SU-DHL-6 (cell line): ENCODE measurements around the gene SHCBP1L.
"Not testable (repeated sequence)": the region's sequence is repeated elsewhere in the genome, so short reads cannot be mapped to it uniquely, and the experiment has no call there.

ENCODE experiments used
- H2AFZ ChIP-seq: fragments of 200-600 bp; sonication (generic); 2 replicates; pipeline ENCODE4 v1.6.1; 2014; ENCODE audit warnings: low read depth, mild to moderate bottlenecking, moderate library complexity, mixed read lengths, antibody characterized with exemption, low read length; ENCODE audit not compliant: severe bottlenecking
- H3F3A ChIP-seq: fragments of 200-600 bp; shearing (Covaris generic); 2 replicates; pipeline ENCODE4 v1.6.0; 2016; ENCODE audit warnings: antibody characterized with exemption, mild to moderate bottlenecking; ENCODE audit not compliant: insufficient read depth
- H3K27ac ChIP-seq: fragments of 200-600 bp; sonication (generic); 2 replicates; pipeline ENCODE4 v1.5.1; 2016; ENCODE audit warnings: low read depth, mild to moderate bottlenecking, low read length, moderate library complexity, mixed read lengths
- H3K27me3 ChIP-seq: fragments of 200-600 bp; sonication (generic), shearing (Covaris generic); 2 replicates; pipeline ENCODE4 v1.6.0; 2014; ENCODE audit warnings: mild to moderate bottlenecking, low read length
- H3K36me3 ChIP-seq: fragments of 200-600 bp; sonication (generic); 2 replicates; pipeline ENCODE4 v1.6.1; 2014; ENCODE audit warnings: mild to moderate bottlenecking, low read length, mixed read lengths
- H3K4me2 ChIP-seq: fragments of 300-600, 200-600 bp; shearing (Covaris generic), sonication (generic); 2 replicates; pipeline ENCODE4 v1.6.0; 2014; ENCODE audit warnings: low read length, low read depth, mild to moderate bottlenecking; ENCODE audit not compliant: poor library complexity, severe bottlenecking
- H3K4me3 ChIP-seq: fragments of 200-600 bp; sonication (generic); 2 replicates; pipeline ENCODE4 v1.5.1; 2014; ENCODE audit warnings: antibody characterized with exemption, low read length, mild to moderate bottlenecking, mixed read lengths; ENCODE audit not compliant: insufficient read depth, poor library complexity, severe bottlenecking
- H3K79me2 ChIP-seq: fragments of 200-600 bp; sonication (generic); 2 replicates; pipeline ENCODE4 v1.6.1; 2014; ENCODE audit warnings: mild to moderate bottlenecking, low read length, moderate library complexity; ENCODE audit not compliant: insufficient read depth
- H3K9ac ChIP-seq: fragments of 200-600 bp; sonication (generic); 2 replicates; pipeline ENCODE4 v1.7.0; 2014; ENCODE audit warnings: mild to moderate bottlenecking, low read length
- H3K9me2 ChIP-seq: fragments of 200-600 bp; sonication (generic); replicated peaks from 2 replicates; pipeline ENCODE4 v1.6.1; 2014; ENCODE audit warnings: low read length; ENCODE audit not compliant: insufficient read depth
- H3K9me3 ChIP-seq: fragments of 200-600 bp; sonication (generic); 2 replicates; pipeline ENCODE4 v1.6.1; 2014; ENCODE audit warnings: low read length, mixed read lengths; ENCODE audit not compliant: insufficient read depth
- H4K20me1 ChIP-seq: fragments of 200-600 bp; sonication (generic); 2 replicates; pipeline ENCODE4 v1.6.1; 2014; ENCODE audit warnings: low read depth, mild to moderate bottlenecking, antibody characterized with exemption, low read length, moderate library complexity, mixed read lengths
- CTCF ChIP-seq: fragments of 200-600 bp; sonication (generic); IDR thresholded peaks from one replicate; pipeline ENCODE4 v1.5.1; 2017; ENCODE audit warnings: antibody characterized with exemption, mild to moderate bottlenecking, low read length, moderate library complexity; ENCODE audit not compliant: insufficient read depth, poor library complexity, severe bottlenecking
- EZH2phosphoT487 ChIP-seq: fragments of 200-600 bp; sonication (generic), shearing (Covaris generic); conservative IDR thresholded peaks from 2 replicates; pipeline ENCODE4 v1.6.1; 2018; ENCODE audit warnings: mild to moderate bottlenecking, antibody characterized with exemption, low read length, moderate library complexity, mixed read lengths

The SHCBP1L gene

GRCh38 chr1:182910143-182910542, 42.8 kb downstream of the SHCBP1L start:
- TF ChIP-seq EZH2phosphoT487 (no peak), CTCF (no peak)
- Histone ChIP-seq H2AFZ (no peak overlapping the region), H3F3A (no peaks in the 10 kb centered on the region), H3K36me3 (peaks cover 7% of the 10 kb centered on the region), H3K9me2 (no peaks in the 10 kb centered on the region), H3K4me3 (no peak overlapping the region), H3K79me2 (peaks cover 69% of the 10 kb centered on the region), H3K4me2 (no peak overlapping the region), H4K20me1 (no peaks in the 10 kb centered on the region), H3K9ac (no peak overlapping the region), H3K27ac (no peak overlapping the region), H3K27me3 (no peaks in the 10 kb centered on the region), H3K9me3 (no peaks in the 10 kb centered on the region)

GRCh38 chr1:182909578-182909977, 43.4 kb downstream of the SHCBP1L start:
- Histone ChIP-seq H3K9ac (no peak overlapping the region), H3K4me2 (no peak overlapping the region), H3F3A (no peaks in the 10 kb centered on the region), H3K79me2 (peaks cover 69% of the 10 kb centered on the region), H3K4me3 (no peak overlapping the region), H3K27ac (no peak overlapping the region), H3K9me2 (no peaks in the 10 kb centered on the region), H4K20me1 (no peaks in the 10 kb centered on the region), H2AFZ (no peak overlapping the region), H3K36me3 (peaks cover 7% of the 10 kb centered on the region), H3K27me3 (no peaks in the 10 kb centered on the region), H3K9me3 (no peaks in the 10 kb centered on the region)
- TF ChIP-seq CTCF, result no peak
- TF ChIP-seq EZH2phosphoT487, result no peak

GRCh38 chr1:182905321-182905720, 47.6 kb downstream of the SHCBP1L start:
- Histone ChIP-seq H4K20me1 (no peaks in the 10 kb centered on the region), H3K27me3 (no peaks in the 10 kb centered on the region), H3K36me3 (peaks cover 7% of the 10 kb centered on the region), H2AFZ (no peak overlapping the region), H3K4me3 (no peak overlapping the region), H3K9me3 (no peaks in the 10 kb centered on the region), H3K27ac (no peak overlapping the region), H3K9ac (no peak overlapping the region), H3K79me2 (peaks cover 40% of the 10 kb centered on the region), H3F3A (peaks cover 3% of the 10 kb centered on the region; the same call in 1 of the 2 replicates), H3K9me2 (no peaks in the 10 kb centered on the region), H3K4me2 (no peak overlapping the region)
- TF ChIP-seq EZH2phosphoT487, result no peak
- no peak for TF ChIP-seq CTCF

- H3F3A ChIP-seq, H3K9ac ChIP-seq, H3K27ac ChIP-seq, H3K27me3 ChIP-seq, H4K20me1 ChIP-seq, H3K36me3 ChIP-seq, H3K4me2 ChIP-seq, H3K4me3 ChIP-seq, H3K9me3 ChIP-seq, H3K9me2 ChIP-seq, H2AFZ ChIP-seq: not testable (repeated sequence)
- H3K79me2 ChIP-seq, result peaks cover 19% of the 10 kb centered on the region; the same call in 1 of the 2 replicates
These were observed 51.0 kb downstream of the SHCBP1L start for GRCh38 chr1:182901946-182902345.
